Measurements from ENCODE around the gene TGOLN2.

DNA sequence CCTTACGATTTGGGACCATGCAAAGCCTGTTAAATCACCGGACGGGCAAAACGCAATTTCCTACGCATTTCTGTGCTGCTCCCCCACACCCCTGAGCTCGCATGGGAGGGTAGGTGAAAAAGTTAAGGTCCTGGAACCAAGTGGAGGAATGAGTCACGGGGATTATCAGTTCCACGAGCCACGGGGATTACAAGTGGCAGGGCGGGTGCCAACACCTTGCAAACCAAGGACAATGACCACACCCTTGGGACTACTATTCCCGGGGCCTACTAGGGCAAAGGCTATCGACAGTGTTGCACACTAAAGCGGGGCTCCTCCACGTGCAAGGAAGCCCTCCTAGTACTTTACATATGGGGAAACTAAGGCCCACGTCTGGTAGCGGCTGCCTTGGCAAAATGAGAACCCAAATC, 26.1 kb upstream of the TGOLN2 start:
- TF ChIP-seq, protein P1, sequence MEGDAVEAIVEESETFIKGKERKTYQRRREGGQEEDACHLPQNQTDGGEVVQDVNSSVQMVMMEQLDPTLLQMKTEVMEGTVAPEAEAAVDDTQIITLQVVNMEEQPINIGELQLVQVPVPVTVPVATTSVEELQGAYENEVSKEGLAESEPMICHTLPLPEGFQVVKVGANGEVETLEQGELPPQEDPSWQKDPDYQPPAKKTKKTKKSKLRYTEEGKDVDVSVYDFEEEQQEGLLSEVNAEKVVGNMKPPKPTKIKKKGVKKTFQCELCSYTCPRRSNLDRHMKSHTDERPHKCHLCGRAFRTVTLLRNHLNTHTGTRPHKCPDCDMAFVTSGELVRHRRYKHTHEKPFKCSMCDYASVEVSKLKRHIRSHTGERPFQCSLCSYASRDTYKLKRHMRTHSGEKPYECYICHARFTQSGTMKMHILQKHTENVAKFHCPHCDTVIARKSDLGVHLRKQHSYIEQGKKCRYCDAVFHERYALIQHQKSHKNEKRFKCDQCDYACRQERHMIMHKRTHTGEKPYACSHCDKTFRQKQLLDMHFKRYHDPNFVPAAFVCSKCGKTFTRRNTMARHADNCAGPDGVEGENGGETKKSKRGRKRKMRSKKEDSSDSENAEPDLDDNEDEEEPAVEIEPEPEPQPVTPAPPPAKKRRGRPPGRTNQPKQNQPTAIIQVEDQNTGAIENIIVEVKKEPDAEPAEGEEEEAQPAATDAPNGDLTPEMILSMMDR (conservative IDR thresholded peaks at IDR 0.05; ENCODE audit: low read length) = no peak
- TF ChIP-seq EZH2phosphoT487 (IDR thresholded peaks at IDR 0.05; ENCODE audit: borderline replicate concordance, low read depth, low read length) = no peak

Measured in OCI-LY7 (cell line).